SH-SY5Y (cell line): Measurements from ENCODE around the gene ZNF333.

Source experiments
- GATA2 ChIP-seq: IDR thresholded peaks from 2 replicates; pipeline ENCODE4 v1.6.1; 2011; ENCODE audit warnings: mild to moderate bottlenecking, low read depth, low read length
- GATA3 ChIP-seq: IDR thresholded peaks from 2 replicates; pipeline ENCODE4 v1.6.1; 2011; ENCODE audit warnings: low read depth, mild to moderate bottlenecking, low read length, moderate library complexity

GRCh38 chr19:14758816-14759215, 69.0 kb downstream of the ZNF333 start:
- no peak for TF ChIP-seq GATA2
- no peak for TF ChIP-seq GATA3
